HepG2 (cell line): ENCODE data around the gene HDAC4. TPM values are rescaled to one million over a fixed set of nuclear protein-coding genes. Genes with fewer than 3 reads are reported as not detected.
"Not testable (repeated sequence)": the region's sequence is repeated elsewhere in the genome, so short reads cannot be mapped to it uniquely, and the experiment has no call there.

Experiments
- ATAC-seq: fragments of 200-7000 bp; cut with Tn5 transposase; 3 replicates; pipeline ENCODE4 v1.9.1; 2020; ENCODE audit warnings: mild to moderate bottlenecking, moderate library complexity
- Bru-seq: library from RNA; stranded (reverse); fragments of 400-500 nt; gene quantifications from one replicate; lab custom pipeline; 2021; lab: Mats Ljungman, UMichigan
- BruChase-seq, 2 experiments: library from RNA; stranded (reverse); fragments of 400-500 nt; gene quantifications; one replicate each; lab custom pipeline; 2021; lab: Mats Ljungman, UMichigan
- BruUV-seq: library from RNA; stranded (reverse); fragments of 400-500 nt; replicated peaks from 2 replicates; lab custom pipeline; 2021; lab: Mats Ljungman, UMichigan
- CTCF ChIA-PET: fragments of 300-600 bp; formaldehyde crosslinking; extraction: SDS; loops from one replicate; lab custom pipeline; 2021; ENCODE audit warnings: low total read pairs, inconsistent platforms, low intra/inter-chr PET ratio; lab: Yijun Ruan, JAX
- POLR2A ChIA-PET: fragments of 350-600 bp; sonication (Branson Sonifier 250); formaldehyde crosslinking; loops from one replicate; lab custom pipeline; 2020; ENCODE audit warnings: antibody characterized with exemption, inconsistent platforms; lab: Yijun Ruan, JAX
- DNase-seq: peaks from one replicate; pipeline ENCODE4 v3.0.0-alpha.2; 2015; ENCODE audit warnings: low spot score
- FAIRE-seq: peaks from 3 replicates; lab custom pipeline; 2011; peaks lifted over from hg19 to GRCh38; lab: Jason Lieb, UNC
- H2AFZ ChIP-seq: one replicate; pipeline ENCODE4 v1.6.1; 2011; ENCODE audit warnings: low read length, inconsistent platforms
- H3K27ac ChIP-seq: fragments of 300-600 bp; 3 replicates; pipeline ENCODE4 v1.8.0; 2011; ENCODE audit warnings: mixed run types, mild to moderate bottlenecking, mixed read lengths, low read length, inconsistent platforms; ENCODE audit not compliant: insufficient read depth; ENCODE audit errors: extremely low read length
- H3K27me3 ChIP-seq, 2 experiments: fragments of 200-600 bp in 1 of 2; 2 replicates in 1 of 2; 3 replicates in 1 of 2; pipeline versions ENCODE4 v1.6.0 to v1.8.0; 2011; ENCODE audit warnings: low read length in 2 of 2, mild to moderate bottlenecking in 2 of 2, moderate library complexity in 2 of 2, inconsistent platforms in 1 of 2; ENCODE audit not compliant: insufficient read depth in 2 of 2, control insufficient read depth in 1 of 2
- H3K36me3 ChIP-seq, 2 experiments: fragments of 200-600 bp in 1 of 2; replicated peaks in 1 of 2; 2 replicates in 1 of 2; 3 replicates in 1 of 2; pipeline versions ENCODE4 v1.5.1 to v1.8.0; 2011; ENCODE audit warnings: low read length in 2 of 2, inconsistent platforms in 1 of 2; ENCODE audit not compliant: insufficient read depth in 2 of 2, control insufficient read depth in 1 of 2
- H3K4me1 ChIP-seq: 2 replicates; pipeline ENCODE4 v1.5.1; 2012; ENCODE audit warnings: low read length, inconsistent platforms; ENCODE audit not compliant: insufficient read depth
- H3K4me2 ChIP-seq: 2 replicates; pipeline ENCODE4 v1.6.0; 2011; ENCODE audit warnings: low read depth, low read length, inconsistent platforms
- H3K4me3 ChIP-seq, 3 experiments: fragments of 200-600 bp in 1 of 3; sonication (generic), shearing (Covaris generic) in 1 of 3; replicated peaks in 1 of 3; 2 replicates each; pipeline ENCODE4 v1.5.1; 2011 to 2016; ENCODE audit warnings: low read length in 3 of 3, inconsistent platforms in 2 of 3, low read depth in 2 of 3, mild to moderate bottlenecking in 2 of 3, control low read depth in 1 of 3, mixed read lengths in 1 of 3; ENCODE audit not compliant: insufficient read depth in 1 of 3
- H3K79me2 ChIP-seq: one replicate; pipeline ENCODE4 v1.6.1; 2011; ENCODE audit warnings: low read length, inconsistent platforms; ENCODE audit not compliant: insufficient read depth
- H3K9ac ChIP-seq: 2 replicates; pipeline ENCODE4 v1.6.0; 2011; ENCODE audit warnings: mild to moderate bottlenecking, low read depth, low read length, inconsistent platforms; ENCODE audit not compliant: insufficient read depth
- H3K9me3 ChIP-seq: 2 replicates; pipeline ENCODE4 v1.5.1; 2012; ENCODE audit warnings: mild to moderate bottlenecking, low read length
- H4K20me1 ChIP-seq: 2 replicates; pipeline ENCODE4 v1.6.0; 2011; ENCODE audit warnings: inconsistent platforms, mild to moderate bottlenecking, low read length, moderate library complexity; ENCODE audit not compliant: insufficient read depth
- ATF3 ChIP-seq: sonication (generic); formaldehyde crosslinking; IDR thresholded peaks from 2 replicates; pipeline ENCODE4 v1.4.0; 2020; ENCODE audit warnings: missing genetic modification reagents
- GLI4 ChIP-seq: sonication (generic); formaldehyde crosslinking; IDR thresholded peaks from 2 replicates; pipeline ENCODE4 v1.5.1; 2020; ENCODE audit warnings: missing genetic modification reagents, mild to moderate bottlenecking, moderate library complexity, borderline replicate concordance
- MXI1 ChIP-seq: IDR thresholded peaks from 3 replicates; pipeline ENCODE4 v1.6.1; 2012; ENCODE audit warnings: low read depth, low read length, inconsistent platforms, borderline replicate concordance
- PBX3 ChIP-seq: sonication (generic); formaldehyde crosslinking; IDR thresholded peaks from 2 replicates; pipeline ENCODE4 v1.8.1; 2023; ENCODE audit warnings: missing genetic modification reagents, inconsistent platforms, borderline replicate concordance
- ZBTB38 ChIP-seq: sonication (generic); formaldehyde crosslinking; IDR thresholded peaks from 2 replicates; pipeline ENCODE4 v1.5.1; 2020; ENCODE audit warnings: mild to moderate bottlenecking, missing genetic modification reagents
- ZNF580 ChIP-seq: IDR thresholded peaks from 2 replicates; pipeline ENCODE4 v1.6.1; 2016; ENCODE audit warnings: low read depth, borderline replicate concordance
- ZNF644 ChIP-seq: IDR thresholded peaks from 2 replicates; pipeline ENCODE4 v1.6.1; 2016; ENCODE audit warnings: low read depth
- WGBS: methylation state at CpG from one replicate; pipeline ENCODE4 v1.1.6; 2017; ENCODE audit warnings: low lambda C conversion rate; 5-methylcytosine and 5-hydroxymethylcytosine counted together
- in situ Hi-C: cut with HindIII; loops from 2 replicates; pipeline ENCODE4 v1.10.0; 2017; ENCODE audit warnings: low pct_unique_long_range_greater_than_20kb; ENCODE audit not compliant: extremely low pct_ligation_motif_present
- intact Hi-C: fragments of 100-400 bp; cut with micrococcal nuclease; formaldehyde crosslinking; loops from one replicate; pipeline ENCODE4 v1.10.0; 2022; ENCODE audit not compliant: unreplicated experiment
- long read RNA-seq, 2 experiments: library from RNA in 1 of 2; library from polyadenylated mRNA in 1 of 2; stranded (forward) in 1 of 2; unstranded in 1 of 2; transcript quantifications; one replicate each; pipeline ENCODE4 v2.0.0, GENCODE V29; 2019 to 2022
- polyA minus RNA-seq, 3 experiments: library from RNA; depleted of rRNA, polyadenylated mRNA; stranded (reverse); fragments of >200 nt; gene quantifications; 2 replicates each; pipeline ENCODE4 v1.2.3, GENCODE V29; 2011; ENCODE audit warnings: low replicate concordance in 1 of 3
- polyA plus RNA-seq, 8 experiments: library from polyadenylated mRNA; depleted of rRNA in 3 of 8; stranded (reverse) in 7 of 8; unstranded in 1 of 8; fragments of >200 nt; fragmentation: Illumina TruSeq in 4 of 8; extraction: Trizol in 4 of 8; gene quantifications; 2 replicates each; pipeline versions ENCODE4 v1.2.1 to v1.2.3, GENCODE V29; 2011 to 2016; ENCODE audit warnings: low read depth in 4 of 8, missing spikeins in 1 of 8, mixed read lengths in 1 of 8; ENCODE audit not compliant: insufficient read depth in 1 of 8
- total RNA-seq, 5 experiments: library from RNA; depleted of rRNA; stranded (reverse); fragments of >200 nt; fragmentation: Illumina TruSeq; extraction: Trizol; gene quantifications; 2 replicates each; pipeline ENCODE4 v1.2.3, GENCODE V29; 2016; ENCODE audit warnings: low read depth in 1 of 5

HDAC4 gene
- total RNA-seq (2016; rRNA removed; fragmentation: Illumina TruSeq; extraction: Trizol), result 9.1 and 10.1 TPM in 2 replicates
- total RNA-seq (2016; cell fraction: cytosol; rRNA removed; fragmentation: Illumina TruSeq; extraction: Trizol; ENCODE audit: low read depth), result 19.0 and 23.2 TPM in 2 replicates
- 8.7 and 10.2 TPM in 2 replicates for total RNA-seq (2016; cell fraction: insoluble cytoplasmic fraction; rRNA removed; fragmentation: Illumina TruSeq; extraction: Trizol)
- total RNA-seq (2016; cell fraction: membrane; rRNA removed; fragmentation: Illumina TruSeq; extraction: Trizol), result 8.0 and 11.2 TPM in 2 replicates
- 14.9 and 20.4 TPM in 2 replicates for total RNA-seq (2016; cell fraction: nucleus; rRNA removed; fragmentation: Illumina TruSeq; extraction: Trizol)
- 11.5 and 11.9 TPM in 2 replicates for polyA plus RNA-seq (2011; rRNA removed)
- 6.8 and 7.6 TPM in 2 replicates for polyA plus RNA-seq (2011; cell fraction: cytosol; rRNA removed)
- 60.5 and 78.4 TPM in 2 replicates for polyA plus RNA-seq (2011; cell fraction: nucleus; rRNA removed)
- 8.7 and 10.7 TPM in 2 replicates for polyA plus RNA-seq (2012)
- polyA plus RNA-seq (2016; cell fraction: cytosol; fragmentation: Illumina TruSeq; extraction: Trizol; ENCODE audit: low read depth), result 0.57 and 0.92 TPM in 2 replicates
- 5.1 and 7.0 TPM in 2 replicates for polyA plus RNA-seq (2016; cell fraction: insoluble cytoplasmic fraction; fragmentation: Illumina TruSeq; extraction: Trizol; ENCODE audit: low read depth)
- polyA plus RNA-seq (2016; cell fraction: membrane; fragmentation: Illumina TruSeq; extraction: Trizol; ENCODE audit: low read depth), result 1.6 and 2.5 TPM in 2 replicates
- 12.4 and 16.1 TPM in 2 replicates for polyA plus RNA-seq (2016; cell fraction: nucleus; fragmentation: Illumina TruSeq; extraction: Trizol; ENCODE audit: insufficient read depth, low read depth)
- 27.5 and 29.0 TPM in 2 replicates for polyA minus RNA-seq (2011; rRNA and poly(A)+ RNA removed; ENCODE audit: low replicate concordance)
- 10.9 and 14.4 TPM in 2 replicates for polyA minus RNA-seq (2011; cell fraction: cytosol; rRNA and poly(A)+ RNA removed)
- polyA minus RNA-seq (2011; cell fraction: nucleus; rRNA and poly(A)+ RNA removed), result 64.9 and 80.1 TPM in 2 replicates
- percentile 71 among the genes with signal in this experiment for Bru-seq, nascent RNA
- percentile 67 among the genes with signal in this experiment for BruChase-seq, experiment 1, labeled RNA remaining after a 6-hour chase
- percentile 71 among the genes with signal in this experiment for BruChase-seq, experiment 2, labeled RNA remaining after a 2-hour chase
- long read RNA-seq, experiment 1, partial matches to known transcripts, result 0 of 8 reads
- long read RNA-seq, experiment 1, other reads (novel, unspliced or antisense), result 8 of 8 reads
- long read RNA-seq, experiment 2, partial matches to known transcripts, result 1 of 35 reads
- long read RNA-seq, experiment 2, other reads (novel, unspliced or antisense), result 34 of 35 reads

- no TSS peak for BruUV-seq
- ATAC-seq, result peak; percentile 82
- H3K4me2 ChIP-seq, result peak within 1 kb of the TSS; percentile 89
- in situ Hi-C loops (no loop called here), intact Hi-C loops (loop anchor here (1.0 to 10.0 kb wide), 2 partner anchors 106 to 177 kb away; no protein-coding TSS in a partner anchor)
- CTCF ChIA-PET, result no interaction called here
- no peaks in the 10 kb centered on the region for H3K36me3 ChIP-seq
- DNase-seq, result no peak
- H3K27ac ChIP-seq, result peak within 1 kb of the TSS; percentile 97
- TF ChIP-seq ATF3 (CRISPR knock-in tag) (0 out of 2 replicates have a peak, but pooled peaks have one; percentile 43), ZNF580 (CRISPR knock-in tag) (no peak), GLI4 (CRISPR knock-in tag) (no peak), MXI1 (peak; percentile 59; the same call in 1 of the 3 replicates), PBX3 (0 out of 2 replicates have a peak, but pooled peaks have one; percentile 21), ZBTB38 (CRISPR knock-in tag) (no peak), ZNF644 (CRISPR knock-in tag) (no peak)
- no peak for FAIRE-seq
- H3K79me2 ChIP-seq, result peaks cover 41% of the 10 kb centered on the region
- no peaks in the 10 kb centered on the region for H3K9me3 ChIP-seq
- peaks cover 35% of the 10 kb centered on the region for H4K20me1 ChIP-seq
- POLR2A ChIA-PET, result interaction anchor here (0.5 to 1.9 kb wide), 41 partner anchors 9 to 969 kb away, joined by 3 to 34 read pairs (median 3); partner anchors contain the start of gene NDUFA10
- H3K4me3 ChIP-seq, result peak within 1 kb of the TSS; percentile 77 to 91 (median 86)
- WGBS, result 0% methylated on average over 11 of the region's 78 CpGs
- peaks cover 39% of the 10 kb centered on the region for H3K4me1 ChIP-seq
- peak within 1 kb of the TSS; percentile 99 for H3K9ac ChIP-seq
- H2AFZ ChIP-seq, result no peak within 1 kb of the TSS
- no peaks in the 10 kb centered on the region for H3K27me3 ChIP-seq
Measured at GRCh38 chr2:239400596-239401066, at the start of gene HDAC4. HDAC4 (minus strand) TSS chr2:239401020; CDS start chr2:239352699, 48,321 bp downstream.

GRCh38 chr2:239449468-239449867 is 48.6 kb upstream of the HDAC4 start:
- in situ Hi-C loops, BruUV-seq, H4K20me1 ChIP-seq, POLR2A ChIA-PET, H2AFZ ChIP-seq, DNase-seq, H3K27ac ChIP-seq, H3K4me2 ChIP-seq, intact Hi-C loops, H3K9ac ChIP-seq, H3K79me2 ChIP-seq, ATAC-seq, FAIRE-seq, H3K4me3 ChIP-seq, H3K36me3 ChIP-seq, H3K27me3 ChIP-seq, CTCF ChIA-PET: not testable (repeated sequence)
- 90% methylated on average over 14 of the region's 32 CpGs for WGBS
- H3K4me1 ChIP-seq, result peaks cover 20% of the 10 kb centered on the region
- H3K9me3 ChIP-seq, result peaks cover 24% of the 10 kb centered on the region
